Measurements from ENCODE around the gene RNU6-1. TPM values are rescaled to one million over a fixed set of nuclear protein-coding genes. Genes with fewer than 3 reads are reported as not detected.
A peak's percentile ranks its signal among the peaks of the same experiment; 100 is the strongest.

RNU6-1 gene
- total RNA-seq, 1 donor from 2014 or later: not detected

DNA sequence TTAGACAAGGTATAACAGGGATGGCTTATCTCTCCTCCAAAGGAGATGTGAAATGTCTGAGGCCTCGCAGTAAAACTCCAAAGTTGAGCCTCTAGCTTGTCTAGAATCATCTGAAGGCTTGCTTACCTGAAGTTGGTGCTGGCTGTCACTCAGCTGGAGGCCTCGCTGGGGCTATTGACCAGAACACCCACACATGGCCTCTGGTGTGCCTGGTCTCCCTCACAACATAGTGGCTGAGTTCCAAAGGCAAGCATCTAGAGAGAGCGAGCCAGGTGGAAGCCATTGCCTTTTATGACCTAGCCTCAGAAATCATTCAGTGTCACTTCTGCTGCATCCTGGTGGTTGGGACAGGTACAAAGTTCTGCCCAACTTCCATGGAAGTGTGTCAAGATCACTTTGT is 17.4 kb upstream of the RNU6-1 start:
- no peaks in the 10 kb centered on the region for H3K4me1 ChIP-seq
- H3K27ac ChIP-seq: no peak overlapping the region
- no peaks in the 10 kb centered on the region for H3K36me3 ChIP-seq
- ATAC-seq (no peak), DNase-seq (no peak)
- no peaks in the 10 kb centered on the region for H3K9me3 ChIP-seq
- H3K27me3 ChIP-seq (ENCODE audit: low read depth): no peaks in the 10 kb centered on the region
- no peak for TF ChIP-seq CTCF (IDR thresholded peaks at IDR 0.05)
- no peak overlapping the region for H3K4me3 ChIP-seq
- intact Hi-C loops (cut with DNase I): loop anchor here (10.0 kb wide), 1 partner anchor 198 kb away; the partner anchor contains the start of gene PIAS1

GRCh38 chr15:67855842-67856241 is 16.0 kb upstream of the RNU6-1 start:
- H3K27me3 ChIP-seq (ENCODE audit: low read depth): no peaks in the 10 kb centered on the region
- no peak for ATAC-seq
- intact Hi-C loops (cut with DNase I): loop anchor here (10.0 kb wide), 1 partner anchor 199 kb away; the partner anchor contains the start of gene PIAS1
- H3K36me3 ChIP-seq: no peaks in the 10 kb centered on the region
- H3K27ac ChIP-seq: no peak overlapping the region
- H3K9me3 ChIP-seq: no peaks in the 10 kb centered on the region
- TF ChIP-seq CTCF (IDR thresholded peaks at IDR 0.05): no peak
- DNase-seq: no peak
- H3K4me1 ChIP-seq: no peaks in the 10 kb centered on the region
- no peak overlapping the region for H3K4me3 ChIP-seq

DNA sequence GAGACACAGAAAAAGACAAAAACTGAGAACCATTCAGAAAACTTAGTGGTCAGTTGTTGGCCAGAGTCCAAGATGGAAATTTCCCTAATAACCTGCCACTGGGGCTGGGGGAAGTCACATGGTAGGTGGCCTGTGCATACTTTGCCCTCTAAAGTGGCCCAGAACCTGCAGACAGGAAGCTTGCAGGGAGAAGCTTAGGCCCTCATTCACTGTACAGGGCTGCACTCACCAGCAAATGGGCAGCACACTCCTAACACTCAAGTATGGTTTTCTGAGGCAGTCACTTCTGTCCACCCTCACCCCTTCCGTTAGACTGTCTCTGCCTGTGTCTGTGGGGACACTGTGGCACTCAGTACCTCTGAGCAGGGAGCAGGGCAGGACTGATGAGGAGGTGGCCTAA is 14.5 kb upstream of the RNU6-1 start:
- Histone ChIP-seq H3K36me3 (no peaks in the 10 kb centered on the region), H3K27ac (no peak overlapping the region), H3K4me1 (no peaks in the 10 kb centered on the region), H3K27me3 (ENCODE audit: low read depth) (no peaks in the 10 kb centered on the region), H3K9me3 (no peaks in the 10 kb centered on the region), H3K4me3 (no peak overlapping the region)
- ATAC-seq: peak in 1 of 2 donors; percentile 9
- DNase-seq: no peak
- TF ChIP-seq CTCF (IDR thresholded peaks at IDR 0.05): no peak
- intact Hi-C loops (cut with DNase I): loop anchor here (10.0 kb wide), 1 partner anchor 200 kb away; the partner anchor contains the start of gene PIAS1

DNA sequence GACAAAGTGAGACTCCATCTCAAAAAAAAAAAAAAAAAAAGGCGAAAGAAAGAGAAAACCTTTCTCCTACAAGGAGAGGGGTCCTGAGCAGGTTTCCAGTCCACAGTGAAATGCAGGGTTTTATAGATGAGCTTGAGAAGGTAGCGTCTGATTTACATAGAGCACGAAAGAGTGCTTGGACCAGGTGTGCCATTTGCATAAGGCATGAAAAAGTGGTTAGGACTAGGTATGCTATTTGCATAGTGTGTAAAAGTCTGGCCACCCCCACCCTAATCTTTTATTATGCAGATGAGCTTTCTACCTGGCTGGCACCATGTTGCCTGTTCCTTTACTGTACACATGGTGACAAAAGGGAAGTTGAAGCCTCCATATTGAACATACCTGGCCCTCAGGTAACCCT is 13.6 kb upstream of the RNU6-1 start:
- Histone ChIP-seq H3K4me1 (no peaks in the 10 kb centered on the region), H3K36me3 (no peaks in the 10 kb centered on the region), H3K4me3 (no peak overlapping the region), H3K27ac (no peak overlapping the region), H3K9me3 (no peaks in the 10 kb centered on the region), H3K27me3 (ENCODE audit: low read depth) (no peaks in the 10 kb centered on the region)
- no peak for DNase-seq
- intact Hi-C loops (cut with DNase I): loop anchor here (10.0 kb wide), 1 partner anchor 201 kb away; the partner anchor contains the start of gene PIAS1
- TF ChIP-seq CTCF (IDR thresholded peaks at IDR 0.05): no peak
- no peak for ATAC-seq

- H3K4me1 ChIP-seq: no peaks in the 10 kb centered on the region
- intact Hi-C loops (cut with DNase I): loop anchor here (10.0 kb wide), 1 partner anchor 202 kb away; the partner anchor contains the start of gene PIAS1
- DNase-seq: no peak
- no peak for ATAC-seq
- H3K27ac ChIP-seq: no peak overlapping the region
- TF ChIP-seq CTCF (IDR thresholded peaks at IDR 0.05): no peak
- no peaks in the 10 kb centered on the region for H3K36me3 ChIP-seq
- H3K27me3 ChIP-seq (ENCODE audit: low read depth): no peaks in the 10 kb centered on the region
- H3K4me3 ChIP-seq: no peak overlapping the region
- no peaks in the 10 kb centered on the region for H3K9me3 ChIP-seq
Measured at GRCh38 chr15:67852418-67852817, 12.6 kb upstream of the RNU6-1 start.
